Stimulated activated CD8-positive, alpha-beta memory T cell treated with anti-CD3 and anti-CD28 coated beads, Interleukin-7, amount 100 ng/mL, for 24 hours (primary cell): ENCODE data around the gene ERP29.
"Not testable (repeated sequence)": the region's sequence is repeated elsewhere in the genome, so short reads cannot be mapped to it uniquely, and the experiment has no call there.

Experiments used
- DNase-seq: peaks from one replicate; pipeline ENCODE4 v3.0.0-alpha.2; 2020; ENCODE audit warnings: low read depth

Gene ERP29

GRCh38 chr12:112012775-112013600 is at the start of gene ERP29, which contains the start of gene TMEM116:
ERP29 (plus strand) TSS chr12:112013426; CDS start chr12:112013466, 40 bp downstream.
TMEM116 (minus strand) TSS chr12:112013165; CDS start chr12:112005270, 7,895 bp downstream.
- peak; percentile 100 for DNase-seq

GRCh38 chr12:111964935-111965334 is 48.3 kb upstream of the ERP29 start:
- no peak for DNase-seq

GRCh38 chr12:111971800-111972199 is 41.4 kb upstream of the ERP29 start:
- DNase-seq: no peak

- DNase-seq: no peak
These were observed 37.9 kb upstream of the ERP29 start for GRCh38 chr12:111975161-111975931.

GRCh38 chr12:111976291-111976690 is 36.9 kb upstream of the ERP29 start:
- DNase-seq: no peak

GRCh38 chr12:111976860-111977259 is 36.4 kb upstream of the ERP29 start:
- DNase-seq: no peak

- DNase-seq: no peak
These were observed 34.7 kb upstream of the ERP29 start for GRCh38 chr12:111978545-111978944.

- no peak for DNase-seq
These were observed 32.6 kb upstream of the ERP29 start for GRCh38 chr12:111980598-111980997.

- DNase-seq: no peak
These were observed 31.2 kb upstream of the ERP29 start for GRCh38 chr12:111981987-111982386.

GRCh38 chr12:111984820-111985219 is 28.4 kb upstream of the ERP29 start:
- no peak for DNase-seq

GRCh38 chr12:111991535-111991934 is 21.7 kb upstream of the ERP29 start:
- no peak for DNase-seq

GRCh38 chr12:111991946-111992345 is 21.3 kb upstream of the ERP29 start:
- no peak for DNase-seq

GRCh38 chr12:111992464-111992863 is 20.8 kb upstream of the ERP29 start:
- DNase-seq: no peak

GRCh38 chr12:111993292-111994150 is 19.7 kb upstream of the ERP29 start:
- no peak for DNase-seq

GRCh38 chr12:111994211-111995111 is 18.8 kb upstream of the ERP29 start:
- DNase-seq: not testable (repeated sequence)

GRCh38 chr12:111995782-111996480 is 17.3 kb upstream of the ERP29 start:
- no peak for DNase-seq

- no peak for DNase-seq
These were observed 15.9 kb upstream of the ERP29 start for GRCh38 chr12:111997300-111997699.

- no peak for DNase-seq
These were observed 15.2 kb upstream of the ERP29 start for GRCh38 chr12:111998015-111998414.

GRCh38 chr12:111999129-111999528 is 14.1 kb upstream of the ERP29 start:
- DNase-seq: not testable (repeated sequence)

GRCh38 chr12:112000820-112001219 is 12.4 kb upstream of the ERP29 start:
- no peak for DNase-seq
